H9 (cell line): ENCODE measurements around the gene NT5C3B. TPM values are rescaled to one million over a fixed set of nuclear protein-coding genes. Genes with fewer than 3 reads are reported as not detected.

Experiments used
- DNase-seq: peaks from one replicate; pipeline ENCODE4 v3.0.0-alpha.2; 2017
- H2AFZ ChIP-seq: one replicate; pipeline ENCODE4 v1.6.1; 2013; ENCODE audit warnings: mild to moderate bottlenecking, low read length, control low read depth, moderate library complexity
- H2AK5ac ChIP-seq: 2 replicates; pipeline ENCODE4 v1.6.1; 2013; ENCODE audit warnings: low read length, control low read depth, mixed read lengths; ENCODE audit not compliant: insufficient read length
- H2BK120ac ChIP-seq: one replicate; pipeline ENCODE4 v1.6.1; 2013; ENCODE audit warnings: low read depth, mild to moderate bottlenecking, low read length, control low read depth, inconsistent platforms; ENCODE audit not compliant: poor library complexity, severe bottlenecking
- H2BK12ac ChIP-seq: 2 replicates; pipeline ENCODE4 v1.6.1; 2013; ENCODE audit warnings: low read length, control low read depth, mixed read lengths, low read depth; ENCODE audit not compliant: insufficient read length
- H2BK15ac ChIP-seq: 2 replicates; pipeline ENCODE4 v1.6.1; 2013; ENCODE audit warnings: low read depth, low read length, control low read depth
- H2BK20ac ChIP-seq: one replicate; pipeline ENCODE4 v1.6.1; 2013; ENCODE audit warnings: low read depth, mild to moderate bottlenecking, low read length, control low read depth, inconsistent platforms; ENCODE audit not compliant: poor library complexity, severe bottlenecking
- H2BK5ac ChIP-seq: 2 replicates; pipeline ENCODE4 v1.6.1; 2013; ENCODE audit warnings: low read length, control low read depth, mixed read lengths; ENCODE audit not compliant: insufficient read length
- H3K14ac ChIP-seq: 2 replicates; pipeline ENCODE4 v1.6.1; 2013; ENCODE audit warnings: low read length, control low read depth; ENCODE audit not compliant: insufficient read depth
- H3K18ac ChIP-seq: 2 replicates; pipeline ENCODE4 v1.6.1; 2013; ENCODE audit warnings: low read depth, mild to moderate bottlenecking, mixed read lengths, low read length, control low read depth; ENCODE audit not compliant: insufficient read length
- H3K23ac ChIP-seq: 2 replicates; pipeline ENCODE4 v1.6.1; 2013; ENCODE audit warnings: low read length, control low read depth, mixed read lengths, low read depth; ENCODE audit not compliant: insufficient read length
- H3K23me2 ChIP-seq: 2 replicates; pipeline ENCODE4 v1.6.1; 2013; ENCODE audit warnings: low read depth, mild to moderate bottlenecking, mixed read lengths, low read length, control low read depth; ENCODE audit not compliant: insufficient read length, poor library complexity, severe bottlenecking
- H3K27ac ChIP-seq: 2 replicates; pipeline ENCODE4 v1.5.1; 2013; ENCODE audit warnings: low read length, control low read depth, mixed read lengths, low read depth; ENCODE audit not compliant: insufficient read length
- H3K27me3 ChIP-seq: 2 replicates; pipeline ENCODE4 v1.6.1; 2013; ENCODE audit warnings: low read length, control low read depth, inconsistent platforms; ENCODE audit not compliant: insufficient read depth
- H3K4ac ChIP-seq: 2 replicates; pipeline ENCODE4 v1.6.1; 2013; ENCODE audit warnings: low read depth, mild to moderate bottlenecking, control low read depth, inconsistent platforms, low read length, moderate library complexity
- H3K4me1 ChIP-seq: 2 replicates; pipeline ENCODE4 v1.6.1; 2013; ENCODE audit warnings: low read length, control low read depth, inconsistent platforms; ENCODE audit not compliant: insufficient read depth
- H3K4me2 ChIP-seq: 2 replicates; pipeline ENCODE4 v1.6.1; 2013; ENCODE audit warnings: low read length, control low read depth, mixed read lengths; ENCODE audit not compliant: insufficient read length, insufficient read depth
- H3K56ac ChIP-seq: 2 replicates; pipeline ENCODE4 v1.6.1; 2013; ENCODE audit warnings: low read depth, mild to moderate bottlenecking, mixed read lengths, low read length, control low read depth; ENCODE audit not compliant: insufficient read length
- H3K79me1 ChIP-seq: 2 replicates; pipeline ENCODE4 v1.6.1; 2013; ENCODE audit warnings: low read depth, mild to moderate bottlenecking, moderate library complexity, low read length, control low read depth, inconsistent platforms; ENCODE audit not compliant: insufficient read depth, poor library complexity, severe bottlenecking
- H3K79me2 ChIP-seq: 2 replicates; pipeline ENCODE4 v1.6.1; 2013; ENCODE audit warnings: low read length, control low read depth, inconsistent platforms; ENCODE audit not compliant: insufficient read depth
- H3K9ac ChIP-seq: 2 replicates; pipeline ENCODE4 v1.6.1; 2013; ENCODE audit warnings: low read length, control low read depth, mixed read lengths; ENCODE audit not compliant: insufficient read length; ENCODE audit errors: extremely low read depth
- H3K9me3 ChIP-seq: one replicate; pipeline ENCODE4 v1.6.1; 2013; ENCODE audit warnings: low read depth, low read length, inconsistent platforms; ENCODE audit not compliant: control insufficient read depth
- H3T11ph ChIP-seq: one replicate; pipeline ENCODE4 v1.6.1; 2013; ENCODE audit warnings: mild to moderate bottlenecking, low read length, control low read depth, inconsistent platforms
- H4K20me1 ChIP-seq: one replicate; pipeline ENCODE4 v1.6.1; 2013; ENCODE audit not compliant: control insufficient read depth, insufficient read length, insufficient read depth
- H4K5ac ChIP-seq: 2 replicates; pipeline ENCODE4 v1.6.1; 2013; ENCODE audit warnings: low read depth, mild to moderate bottlenecking, mixed read lengths, low read length, control low read depth; ENCODE audit not compliant: insufficient read length
- H4K8ac ChIP-seq: replicated peaks from 2 replicates; pipeline ENCODE4 v1.6.1; 2013; ENCODE audit warnings: low read length, control low read depth, mixed read lengths, low read depth; ENCODE audit not compliant: insufficient read length
- H4K91ac ChIP-seq: 2 replicates; pipeline ENCODE4 v1.6.1; 2013; ENCODE audit warnings: low read depth, mild to moderate bottlenecking, moderate library complexity, mixed read lengths, low read length, control low read depth; ENCODE audit not compliant: insufficient read length
- H3K27ac Mint-ChIP-seq, 3 experiments: 2 replicates in 2 of 3; 3 replicates in 1 of 3; pipeline ENCODE4 v1.8.0; 2020 to 2021; ENCODE audit warnings: mixed read lengths in 3 of 3, mild to moderate bottlenecking in 1 of 3, moderate library complexity in 1 of 3
- H3K27me3 Mint-ChIP-seq: 2 replicates; pipeline ENCODE4 v1.8.0; 2021; ENCODE audit warnings: low read depth, mild to moderate bottlenecking, moderate library complexity, mixed read lengths
- H3K36me3 Mint-ChIP-seq, 3 experiments: 2 replicates in 2 of 3; 3 replicates in 1 of 3; pipeline ENCODE4 v1.8.0; 2020 to 2021; ENCODE audit warnings: low read depth in 3 of 3, mixed read lengths in 3 of 3; ENCODE audit not compliant: insufficient read depth in 1 of 3
- H3K4me1 Mint-ChIP-seq, 2 experiments: 2 replicates each; pipeline ENCODE4 v1.8.0; 2020; ENCODE audit warnings: mixed read lengths in 2 of 2
- H3K4me3 Mint-ChIP-seq, 2 experiments: 2 replicates in 1 of 2; 3 replicates in 1 of 2; pipeline ENCODE4 v1.8.0; 2020 to 2021; ENCODE audit warnings: mild to moderate bottlenecking in 2 of 2, mixed read lengths in 2 of 2, moderate library complexity in 1 of 2
- H3K9me3 Mint-ChIP-seq, 2 experiments: 2 replicates in 1 of 2; 3 replicates in 1 of 2; pipeline ENCODE4 v1.8.0; 2020; ENCODE audit warnings: mild to moderate bottlenecking in 2 of 2, mixed read lengths in 2 of 2, moderate library complexity in 1 of 2
- WGBS: extraction: QIAGEN DNeasy Blood & Tissue Kit; methylation state at CpG from one replicate; pipeline ENCODE4 v1.1.7; 2013; ENCODE audit warnings: missing lambda C conversion rate, low lambda C conversion rate, mixed read lengths; ENCODE audit not compliant: insufficient read length; ENCODE audit errors: extremely low coverage; 5-methylcytosine and 5-hydroxymethylcytosine counted together
- total RNA-seq: library from RNA; stranded (reverse); gene quantifications from 2 replicates; pipeline ENCODE4 v1.2.1, GENCODE V29; 2021
- TF ChIP-seq, protein P1 (sequence below): fragments of 200-600 bp; sonication (generic); conservative IDR thresholded peaks from 3 replicates; pipeline ENCODE4 v1.8.0; 2021; ENCODE audit warnings: antibody characterized with exemption, mild to moderate bottlenecking

NT5C3B gene
- total RNA-seq, 1 experiment from 2014 or later = 76.1 TPM

DNA sequence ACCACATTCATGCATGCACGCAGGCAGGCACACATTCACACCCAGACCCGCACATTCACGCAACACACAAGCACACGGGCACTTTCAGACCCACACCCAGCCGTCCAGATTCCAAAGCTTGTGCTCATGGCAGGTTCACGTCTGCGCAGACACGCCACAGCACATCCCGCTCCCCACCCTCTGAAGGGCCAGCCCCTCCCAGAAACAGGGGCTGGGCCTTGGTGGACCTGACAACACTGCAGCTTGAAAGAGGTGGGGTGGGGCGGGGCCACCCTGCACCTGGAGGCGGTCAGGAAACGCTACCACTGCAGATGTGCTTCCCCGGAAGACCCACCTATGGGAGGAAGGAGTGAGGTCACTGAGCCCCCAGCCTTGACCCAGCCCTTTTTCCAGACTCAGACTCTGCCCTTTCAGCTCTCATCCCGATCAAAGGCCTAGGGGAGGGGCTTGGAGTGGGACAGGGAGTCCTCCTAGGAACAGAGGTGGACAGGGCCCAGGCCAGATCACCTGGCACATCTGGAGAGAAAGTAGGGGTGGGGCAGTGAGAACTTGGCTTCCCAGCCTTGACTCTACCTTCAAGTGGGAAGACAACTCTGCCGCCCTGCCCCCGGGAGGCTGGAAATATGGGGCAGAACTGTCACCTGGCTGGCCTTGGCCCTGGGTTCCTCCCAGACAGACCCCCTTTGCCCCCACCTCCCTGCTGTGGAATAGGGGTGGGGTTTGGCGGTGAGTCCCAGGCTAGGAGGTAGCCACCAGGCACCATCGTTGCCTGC is 35.2 kb downstream of the NT5C3B start:
- Histone ChIP-seq H2AFZ (no peak overlapping the region), H3K9ac (no peak overlapping the region), H4K91ac (no peak overlapping the region), H3K27me3 (no peaks in the 10 kb centered on the region), H3K4ac (no peak overlapping the region), H3K14ac (no peak overlapping the region; the same call in 1 of the 2 replicates), H2BK120ac (no peak overlapping the region), H2AK5ac (no peak overlapping the region), H3K4me1 (no peaks in the 10 kb centered on the region; the same call in 1 of the 2 replicates), H4K20me1 (no peaks in the 10 kb centered on the region), H4K5ac (no peak overlapping the region), H3K4me2 (peak overlapping the region; percentile 18), H3K27ac (no peak overlapping the region), H3K23ac (no peak overlapping the region), H2BK12ac (no peak overlapping the region), H3K9me3 (no peaks in the 10 kb centered on the region), H4K8ac (no peak overlapping the region), H3T11ph (no peak overlapping the region), H2BK5ac (no peak overlapping the region), H3K79me1 (no peaks in the 10 kb centered on the region), H3K23me2 (no peaks in the 10 kb centered on the region), H3K18ac (peak overlapping the region; percentile 46), H2BK20ac (no peak overlapping the region), H3K79me2 (no peaks in the 10 kb centered on the region), H2BK15ac (no peak overlapping the region), H3K56ac (no peak overlapping the region)
- Mint-ChIP-seq H3K27me3 (peaks cover 10% of the 10 kb centered on the region), H3K4me1 (peaks cover 22 to 27% of the 10 kb centered on the region in 2 experiments), H3K4me3 (peak overlapping the region; percentile 48 to 56; a peak in 4 of 5 replicates), H3K36me3 (peaks cover 6 to 13% (median 10%) of the 10 kb centered on the region in 3 experiments; a peak in 6 of 7 replicates), H3K27ac (peak overlapping the region; percentile 85 to 91 (median 88); a peak in 5 of 7 replicates), H3K9me3 (no peaks in the 10 kb centered on the region)
- DNase-seq = peak; percentile 100
- TF ChIP-seq, protein P1, sequence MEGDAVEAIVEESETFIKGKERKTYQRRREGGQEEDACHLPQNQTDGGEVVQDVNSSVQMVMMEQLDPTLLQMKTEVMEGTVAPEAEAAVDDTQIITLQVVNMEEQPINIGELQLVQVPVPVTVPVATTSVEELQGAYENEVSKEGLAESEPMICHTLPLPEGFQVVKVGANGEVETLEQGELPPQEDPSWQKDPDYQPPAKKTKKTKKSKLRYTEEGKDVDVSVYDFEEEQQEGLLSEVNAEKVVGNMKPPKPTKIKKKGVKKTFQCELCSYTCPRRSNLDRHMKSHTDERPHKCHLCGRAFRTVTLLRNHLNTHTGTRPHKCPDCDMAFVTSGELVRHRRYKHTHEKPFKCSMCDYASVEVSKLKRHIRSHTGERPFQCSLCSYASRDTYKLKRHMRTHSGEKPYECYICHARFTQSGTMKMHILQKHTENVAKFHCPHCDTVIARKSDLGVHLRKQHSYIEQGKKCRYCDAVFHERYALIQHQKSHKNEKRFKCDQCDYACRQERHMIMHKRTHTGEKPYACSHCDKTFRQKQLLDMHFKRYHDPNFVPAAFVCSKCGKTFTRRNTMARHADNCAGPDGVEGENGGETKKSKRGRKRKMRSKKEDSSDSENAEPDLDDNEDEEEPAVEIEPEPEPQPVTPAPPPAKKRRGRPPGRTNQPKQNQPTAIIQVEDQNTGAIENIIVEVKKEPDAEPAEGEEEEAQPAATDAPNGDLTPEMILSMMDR = no peak
- WGBS = no CpG with 5 or more reads among the region's 18 CpGs
